HepG2 (cell line): Measurements from ENCODE around the gene PDHX. TPM values are rescaled to one million over a fixed set of nuclear protein-coding genes. Genes with fewer than 3 reads are reported as not detected.
A peak's percentile ranks its signal among the peaks of the same experiment; 100 is the strongest.

ENCODE experiments used
- ATAC-seq: fragments of 200-7000 bp; cut with Tn5 transposase; 3 replicates; pipeline ENCODE4 v1.9.1; 2020; ENCODE audit warnings: mild to moderate bottlenecking, moderate library complexity
- BruUV-seq: library from RNA; stranded (reverse); fragments of 400-500 nt; replicated peaks from 2 replicates; lab custom pipeline; 2021; lab: Mats Ljungman, UMichigan
- CTCF ChIA-PET: fragments of 300-600 bp; formaldehyde crosslinking; extraction: SDS; loops from one replicate; lab custom pipeline; 2021; ENCODE audit warnings: low total read pairs, inconsistent platforms, low intra/inter-chr PET ratio; lab: Yijun Ruan, JAX
- POLR2A ChIA-PET: fragments of 350-600 bp; sonication (Branson Sonifier 250); formaldehyde crosslinking; loops from one replicate; lab custom pipeline; 2020; ENCODE audit warnings: antibody characterized with exemption, inconsistent platforms; lab: Yijun Ruan, JAX
- DNase-seq: peaks from one replicate; pipeline ENCODE4 v3.0.0-alpha.2; 2015; ENCODE audit warnings: low spot score
- FAIRE-seq: peaks from 3 replicates; lab custom pipeline; 2011; peaks lifted over from hg19 to GRCh38; lab: Jason Lieb, UNC
- H2AFZ ChIP-seq: one replicate; pipeline ENCODE4 v1.6.1; 2011; ENCODE audit warnings: low read length, inconsistent platforms
- H3K27ac ChIP-seq: fragments of 300-600 bp; 3 replicates; pipeline ENCODE4 v1.8.0; 2011; ENCODE audit warnings: mixed run types, mild to moderate bottlenecking, mixed read lengths, low read length, inconsistent platforms; ENCODE audit not compliant: insufficient read depth; ENCODE audit errors: extremely low read length
- H3K27me3 ChIP-seq, 2 experiments: fragments of 200-600 bp in 1 of 2; 2 replicates in 1 of 2; 3 replicates in 1 of 2; pipeline versions ENCODE4 v1.6.0 to v1.8.0; 2011; ENCODE audit warnings: low read length in 2 of 2, mild to moderate bottlenecking in 2 of 2, moderate library complexity in 2 of 2, inconsistent platforms in 1 of 2; ENCODE audit not compliant: insufficient read depth in 2 of 2, control insufficient read depth in 1 of 2
- H3K36me3 ChIP-seq, 2 experiments: fragments of 200-600 bp in 1 of 2; replicated peaks in 1 of 2; 2 replicates in 1 of 2; 3 replicates in 1 of 2; pipeline versions ENCODE4 v1.5.1 to v1.8.0; 2011; ENCODE audit warnings: low read length in 2 of 2, inconsistent platforms in 1 of 2; ENCODE audit not compliant: insufficient read depth in 2 of 2, control insufficient read depth in 1 of 2
- H3K4me1 ChIP-seq: 2 replicates; pipeline ENCODE4 v1.5.1; 2012; ENCODE audit warnings: low read length, inconsistent platforms; ENCODE audit not compliant: insufficient read depth
- H3K4me2 ChIP-seq: 2 replicates; pipeline ENCODE4 v1.6.0; 2011; ENCODE audit warnings: low read depth, low read length, inconsistent platforms
- H3K4me3 ChIP-seq, 3 experiments: fragments of 200-600 bp in 1 of 3; sonication (generic), shearing (Covaris generic) in 1 of 3; replicated peaks in 1 of 3; 2 replicates each; pipeline ENCODE4 v1.5.1; 2011 to 2016; ENCODE audit warnings: low read length in 3 of 3, inconsistent platforms in 2 of 3, low read depth in 2 of 3, mild to moderate bottlenecking in 2 of 3, control low read depth in 1 of 3, mixed read lengths in 1 of 3; ENCODE audit not compliant: insufficient read depth in 1 of 3
- H3K79me2 ChIP-seq: one replicate; pipeline ENCODE4 v1.6.1; 2011; ENCODE audit warnings: low read length, inconsistent platforms; ENCODE audit not compliant: insufficient read depth
- H3K9ac ChIP-seq: 2 replicates; pipeline ENCODE4 v1.6.0; 2011; ENCODE audit warnings: mild to moderate bottlenecking, low read depth, low read length, inconsistent platforms; ENCODE audit not compliant: insufficient read depth
- H3K9me3 ChIP-seq: 2 replicates; pipeline ENCODE4 v1.5.1; 2012; ENCODE audit warnings: mild to moderate bottlenecking, low read length
- H4K20me1 ChIP-seq: 2 replicates; pipeline ENCODE4 v1.6.0; 2011; ENCODE audit warnings: inconsistent platforms, mild to moderate bottlenecking, low read length, moderate library complexity; ENCODE audit not compliant: insufficient read depth
- HES4 ChIP-seq: sonication (generic); formaldehyde crosslinking; IDR thresholded peaks from 2 replicates; pipeline ENCODE4 v1.9.0; 2021; ENCODE audit warnings: mild to moderate bottlenecking, missing genetic modification reagents, borderline replicate concordance
- JUNB ChIP-seq: sonication (generic); formaldehyde crosslinking; IDR thresholded peaks from 2 replicates; pipeline ENCODE4 v1.8.0; 2022; ENCODE audit warnings: missing genetic modification reagents, mild to moderate bottlenecking, borderline replicate concordance
- KDM5B ChIP-seq: sonication (generic); formaldehyde crosslinking; IDR thresholded peaks from 2 replicates; pipeline ENCODE4 v1.4.0; 2020; ENCODE audit warnings: missing genetic modification reagents, mild to moderate bottlenecking, borderline replicate concordance
- STAG1 ChIP-seq: sonication (generic); formaldehyde crosslinking; IDR thresholded peaks from 2 replicates; pipeline ENCODE4 v1.4.0; 2020; ENCODE audit warnings: missing genetic modification reagents
- ZNF10 ChIP-seq: sonication (generic); formaldehyde crosslinking; IDR thresholded peaks from 2 replicates; pipeline ENCODE4 v1.4.0; 2020; ENCODE audit warnings: mild to moderate bottlenecking, low read depth, missing genetic modification reagents, borderline replicate concordance
- ZNF224 ChIP-seq: sonication (generic); formaldehyde crosslinking; IDR thresholded peaks from 2 replicates; pipeline ENCODE4 v1.5.0; 2020; ENCODE audit warnings: mild to moderate bottlenecking, missing genetic modification reagents
- ZNF709 ChIP-seq: sonication (generic); formaldehyde crosslinking; IDR thresholded peaks from 2 replicates; pipeline ENCODE4 v1.5.0; 2020; ENCODE audit warnings: mild to moderate bottlenecking, missing genetic modification reagents
- WGBS: methylation state at CpG from one replicate; pipeline ENCODE4 v1.1.6; 2017; ENCODE audit warnings: low lambda C conversion rate; 5-methylcytosine and 5-hydroxymethylcytosine counted together
- in situ Hi-C: cut with HindIII; loops from 2 replicates; pipeline ENCODE4 v1.10.0; 2017; ENCODE audit warnings: low pct_unique_long_range_greater_than_20kb; ENCODE audit not compliant: extremely low pct_ligation_motif_present
- intact Hi-C: fragments of 100-400 bp; cut with micrococcal nuclease; formaldehyde crosslinking; loops from one replicate; pipeline ENCODE4 v1.10.0; 2022; ENCODE audit not compliant: unreplicated experiment
- polyA plus RNA-seq, 8 experiments: library from polyadenylated mRNA; depleted of rRNA in 3 of 8; stranded (reverse) in 7 of 8; unstranded in 1 of 8; fragments of >200 nt; fragmentation: Illumina TruSeq in 4 of 8; extraction: Trizol in 4 of 8; gene quantifications; 2 replicates each; pipeline versions ENCODE4 v1.2.1 to v1.2.3, GENCODE V29; 2011 to 2016; ENCODE audit warnings: low read depth in 4 of 8, missing spikeins in 1 of 8, mixed read lengths in 1 of 8; ENCODE audit not compliant: insufficient read depth in 1 of 8
- total RNA-seq, 5 experiments: library from RNA; depleted of rRNA; stranded (reverse); fragments of >200 nt; fragmentation: Illumina TruSeq; extraction: Trizol; gene quantifications; 2 replicates each; pipeline ENCODE4 v1.2.3, GENCODE V29; 2016; ENCODE audit warnings: low read depth in 1 of 5

Gene PDHX
- total and polyA plus RNA-seq, 2 of the 13 experiments (the other 11 are each of a cell fraction or from before 2014, with no cell fraction given) = 41.0 to 73.8 TPM

DNA sequence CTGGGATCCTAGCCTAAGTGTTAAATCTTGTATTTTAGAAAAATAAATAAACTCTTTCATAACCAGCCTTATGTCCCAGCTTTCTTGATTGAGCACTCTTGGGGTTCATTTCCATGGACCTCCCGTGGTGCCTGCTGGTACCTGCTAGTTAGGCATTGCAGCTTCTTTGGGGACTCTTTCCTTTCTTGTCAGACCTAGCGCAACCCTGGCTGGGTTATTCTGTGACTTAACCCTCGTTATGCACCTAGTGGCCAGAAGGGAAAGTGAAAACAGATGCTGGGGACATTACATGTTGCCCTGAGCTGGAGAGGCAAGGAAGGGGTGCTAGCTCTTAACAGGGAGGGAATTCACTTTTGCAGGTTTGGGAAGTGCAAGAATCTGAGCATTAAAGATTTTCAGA, 47.0 kb upstream of the PDHX start:
- H4K20me1 ChIP-seq = no peaks in the 10 kb centered on the region
- H3K4me3 ChIP-seq = no peak overlapping the region
- 30% methylated on average over 3 of the region's 3 CpGs for WGBS
- DNase-seq (peak; percentile 18), ATAC-seq (peak; percentile 87), FAIRE-seq (peak; percentile 23)
- ChIA-PET POLR2A (no interaction called here), CTCF (no interaction called here)
- H3K27me3 ChIP-seq = no peaks in the 10 kb centered on the region; a peak in 1 of 5 replicates
- no peaks in the 10 kb centered on the region for H3K36me3 ChIP-seq
- H3K4me2 ChIP-seq = no peak overlapping the region
- no TSS peak for BruUV-seq
- intact Hi-C loops (no loop called here), in situ Hi-C loops (no loop called here)
- H3K4me1 ChIP-seq = no peaks in the 10 kb centered on the region
- no peak overlapping the region for H3K9ac ChIP-seq
- H3K9me3 ChIP-seq = no peaks in the 10 kb centered on the region
- no peaks in the 10 kb centered on the region for H3K79me2 ChIP-seq
- H2AFZ ChIP-seq = no peak overlapping the region
- no peak overlapping the region for H3K27ac ChIP-seq
- TF ChIP-seq STAG1 (CRISPR knock-in tag) (peak; percentile 36; the same call in 1 of the 2 replicates), ZNF709 (CRISPR knock-in tag) (no peak), JUNB (CRISPR knock-in tag) (no peak), HES4 (CRISPR knock-in tag) (no peak)

DNA sequence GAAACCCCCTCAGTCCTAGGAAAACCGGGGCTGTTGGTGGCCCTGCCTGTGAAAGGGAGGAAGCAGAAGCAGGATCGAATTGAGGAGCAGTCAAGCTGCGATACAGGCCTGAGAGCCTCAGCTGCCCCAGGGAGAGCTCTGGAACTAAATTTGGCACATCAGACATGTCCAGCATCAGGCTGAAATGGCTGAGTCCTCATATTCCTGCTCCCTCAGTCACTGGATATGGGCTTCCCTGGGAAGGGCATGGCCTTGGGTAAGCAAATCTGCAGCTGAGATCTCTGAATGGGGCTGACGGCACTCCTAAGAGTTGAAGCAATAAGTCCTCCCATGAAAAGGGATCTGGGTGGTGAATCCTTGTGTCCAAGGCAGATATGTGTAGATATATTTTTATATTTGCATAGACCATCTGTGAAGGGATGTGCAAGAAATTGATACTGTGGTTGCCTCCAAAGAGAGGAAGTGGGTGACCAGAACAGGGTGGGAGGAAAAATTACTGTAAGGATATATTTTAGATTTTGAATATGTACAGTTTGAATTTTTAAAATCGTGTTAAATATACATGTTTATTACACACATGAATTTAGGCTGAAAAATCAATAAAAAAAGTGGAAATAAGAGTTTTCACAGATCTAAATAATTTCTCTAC, 45.7 kb upstream of the PDHX start:
- Histone ChIP-seq H3K4me3 (no peak overlapping the region), H3K79me2 (no peaks in the 10 kb centered on the region), H3K9me3 (no peaks in the 10 kb centered on the region), H3K4me1 (no peaks in the 10 kb centered on the region), H3K9ac (no peak overlapping the region), H2AFZ (no peak overlapping the region), H3K27me3 (no peaks in the 10 kb centered on the region; a peak in 1 of 5 replicates), H3K4me2 (no peak overlapping the region), H3K27ac (no peak overlapping the region), H4K20me1 (no peaks in the 10 kb centered on the region), H3K36me3 (no peaks in the 10 kb centered on the region)
- TF ChIP-seq ZNF10 (CRISPR knock-in tag) (no peak), ZNF224 (no peak), KDM5B (no peak)
- DNase-seq = no peak
- POLR2A ChIA-PET = no interaction called here
- BruUV-seq = no TSS peak
- in situ Hi-C loops (no loop called here), intact Hi-C loops (no loop called here)
- WGBS = 60% methylated on average over 5 of the region's 5 CpGs
- CTCF ChIA-PET = no interaction called here
- no peak for FAIRE-seq
- ATAC-seq = no peak
